Measurements from ENCODE around the gene GPR3. TPM values are rescaled to one million over a fixed set of nuclear protein-coding genes. Genes with fewer than 3 reads are reported as not detected.

Gene GPR3
- total and polyA plus RNA-seq, 2 of the 8 experiments (the other 6 are each of a cell fraction or from before 2014, with no cell fraction given), result 9.9 to 26.5 TPM

GRCh38 chr1:27381969-27382762 lies 10.3 kb upstream of the GPR3 start:
- H3K56ac ChIP-seq (replicated peaks; ENCODE audit: insufficient read length, low read depth, low read length), result no peak overlapping the region
- peak overlapping the region in 2 of 4 experiments; percentile 36 to 74; a peak in 4 of 8 replicates for H3K4me3 ChIP-seq (ENCODE audit: extremely low read depth in 1 of 4, insufficient read depth in 2 of 4, low read depth in 3 of 4, low read length in 4 of 4)
- H2AFZ ChIP-seq (ENCODE audit: low read length), result no peak overlapping the region
- no peak overlapping the region for H2BK20ac ChIP-seq (ENCODE audit: low read length)
- H3K9ac ChIP-seq (replicated peaks in 1 of 4; ENCODE audit: extremely low read depth in 1 of 4, low read depth in 3 of 4, low read length in 3 of 4), result no peak overlapping the region
- H2BK15ac ChIP-seq (ENCODE audit: low read length), result no peak overlapping the region
- no peak overlapping the region for H4K5ac ChIP-seq (ENCODE audit: insufficient read length, low read depth, low read length)
- DNase-seq (ENCODE audit: low read depth in 1 of 2, low spot score in 2 of 2) (no peak), FAIRE-seq (no peak)
- H3K79me2 ChIP-seq (ENCODE audit: control insufficient read depth in 1 of 2, insufficient read depth in 2 of 2, low read length in 2 of 2), result no peaks in the 10 kb centered on the region
- TF ChIP-seq CBX5 (IDR thresholded peaks at IDR 0.05; ENCODE audit: low read depth, low read length) (no peak), POU5F1 (IDR thresholded peaks at IDR 0.05; ENCODE audit: low read depth, low read length) (no peak), CTCF (IDR thresholded peaks at IDR 0.05; ENCODE audit: control extremely low read depth in 1 of 3, insufficient read depth in 1 of 3, low read depth in 1 of 3, low read length in 3 of 3) (no peak), GABPA (IDR thresholded peaks at IDR 0.05; ENCODE audit: borderline replicate concordance, insufficient read depth, low read length) (no peak), KDM5A (IDR thresholded peaks at IDR 0.05; ENCODE audit: low read length) (no peak), SIX5 (IDR thresholded peaks at IDR 0.05; ENCODE audit: low read depth, low read length) (no peak), SP1 (IDR thresholded peaks at IDR 0.05; ENCODE audit: low read depth, low read length) (no peak), SIN3A (conservative IDR thresholded peaks at IDR 0.05 in 1 of 2, IDR thresholded peaks at IDR 0.05 in 1 of 2; ENCODE audit: low read depth in 1 of 2, low read length in 2 of 2) (no peak)
- peak overlapping the region in 1 of 2 experiments; percentile 45; a peak in 2 of 4 replicates for H3K4me2 ChIP-seq (ENCODE audit: insufficient read depth in 1 of 2, low read depth in 2 of 2, low read length in 2 of 2)
- H2BK120ac ChIP-seq (replicated peaks; ENCODE audit: low read depth, low read length), result no peak overlapping the region
- H3K23me2 ChIP-seq (ENCODE audit: low read depth, low read length), result peaks cover 4% of the 10 kb centered on the region; the same call in 1 of the 2 replicates
- no peak overlapping the region for H3K4ac ChIP-seq (replicated peaks; ENCODE audit: insufficient read length, low read depth, low read length)
- 88% methylated on average over 9 of the region's 18 CpGs; no CpG with 5 or more reads in 1 of the 2 experiments for WGBS, 2 experiments (ENCODE audit: extremely low coverage in 1 of 2, insufficient coverage in 1 of 2, insufficient read length in 1 of 2, insufficient replicate concordance in 2 of 2, low coverage in 1 of 2, low lambda C conversion rate in 2 of 2, missing lambda C conversion rate in 1 of 2)
- H2BK5ac ChIP-seq (ENCODE audit: low read depth, low read length), result no peak overlapping the region
- peaks cover 0 to 7% (median 0%) of the 10 kb centered on the region in 4 experiments; a peak in 2 of 7 replicates for H3K4me1 ChIP-seq (replicated peaks in 1 of 4; ENCODE audit: control insufficient read depth in 3 of 4, insufficient read depth in 4 of 4, low read length in 3 of 4)
- no peaks in the 10 kb centered on the region for H3K79me1 ChIP-seq (ENCODE audit: low read depth, low read length)
- no peak overlapping the region for H4K91ac ChIP-seq (replicated peaks; ENCODE audit: insufficient read length, low read length)
- no peak overlapping the region for H2AK5ac ChIP-seq (ENCODE audit: low read depth, low read length)
- H3K18ac ChIP-seq (ENCODE audit: extremely low read depth, low read length), result no peak overlapping the region
- H3K14ac ChIP-seq (ENCODE audit: insufficient read length), result no peak overlapping the region
- no peak overlapping the region for H3K23ac ChIP-seq (ENCODE audit: insufficient read length)
- no peaks in the 10 kb centered on the region for H3K9me3 ChIP-seq (ENCODE audit: insufficient read depth in 2 of 2, low read depth in 1 of 2, low read length in 1 of 2)
- ChIA-PET CTCF (ENCODE audit: partially characterized antibody) (interaction anchor here (0.5 to 18.9 kb wide), 23 partner anchors 8 to 387 kb away, joined by 3 to 625 read pairs (median 3); partner anchors contain the start of genes AHDC1, FCN3, GPR3 and MAP3K6), POLR2A (ENCODE audit: partially characterized antibody) (interaction anchor here (1.0 to 3.7 kb wide), 11 partner anchors 12 to 385 kb away, joined by 3 to 18 read pairs (median 3); partner anchors contain the start of genes MAP3K6 and SLC9A1)
- no peak overlapping the region for H4K8ac ChIP-seq (ENCODE audit: extremely low read depth, insufficient read depth, low read length)
- H3K27ac ChIP-seq (ENCODE audit: low read depth, low read length), result no peak overlapping the region
- no peaks in the 10 kb centered on the region for H4K20me1 ChIP-seq (replicated peaks in 1 of 2; ENCODE audit: control insufficient read depth in 1 of 2, insufficient read depth in 2 of 2, low read length in 2 of 2)
- H3K27me3 ChIP-seq (replicated peaks in 1 of 4; ENCODE audit: control insufficient read depth in 3 of 4, extremely low read depth in 1 of 4, insufficient read depth in 3 of 4, low read length in 3 of 4), result peaks cover 0 to 16% (median 9%) of the 10 kb centered on the region in 4 experiments; a peak in 6 of 7 replicates
- peak overlapping the region; percentile 39; the same call in 1 of the 2 replicates for H2BK12ac ChIP-seq (ENCODE audit: low read depth, low read length)
- no peaks in the 10 kb centered on the region for H3K36me3 ChIP-seq (ENCODE audit: control insufficient read depth in 2 of 4, insufficient read depth in 4 of 4, low read length in 3 of 4)

All from H1 (cell line).